Astrocyte of the cerebellum (primary cell): ENCODE data around the gene CBL.
"Not testable (repeated sequence)": the region's sequence is repeated elsewhere in the genome, so short reads cannot be mapped to it uniquely, and the experiment has no call there.

Experiments
- DNase-seq: peaks from one replicate; pipeline ENCODE4 v3.0.0-alpha.2; 2011; ENCODE audit warnings: low read depth
- H3K4me3 ChIP-seq: 2 replicates; pipeline ENCODE4 v1.5.1; 2011; ENCODE audit warnings: mild to moderate bottlenecking, low read depth, low read length, moderate library complexity
- in situ Hi-C: cut with HindIII; loops from 2 replicates; pipeline ENCODE4 v1.10.0; 2017; ENCODE audit warnings: low sequenced_read_pairs
- TF ChIP-seq, protein P1 (sequence below): IDR thresholded peaks from 2 replicates; pipeline ENCODE4 v1.5.1; 2012; ENCODE audit warnings: low read length, low read depth, moderate library complexity, mild to moderate bottlenecking; ENCODE audit errors: missing control alignments

CBL gene

GRCh38 chr11:119175493-119176077 is 30.6 kb upstream of the CBL start:
- TF ChIP-seq, protein P1, sequence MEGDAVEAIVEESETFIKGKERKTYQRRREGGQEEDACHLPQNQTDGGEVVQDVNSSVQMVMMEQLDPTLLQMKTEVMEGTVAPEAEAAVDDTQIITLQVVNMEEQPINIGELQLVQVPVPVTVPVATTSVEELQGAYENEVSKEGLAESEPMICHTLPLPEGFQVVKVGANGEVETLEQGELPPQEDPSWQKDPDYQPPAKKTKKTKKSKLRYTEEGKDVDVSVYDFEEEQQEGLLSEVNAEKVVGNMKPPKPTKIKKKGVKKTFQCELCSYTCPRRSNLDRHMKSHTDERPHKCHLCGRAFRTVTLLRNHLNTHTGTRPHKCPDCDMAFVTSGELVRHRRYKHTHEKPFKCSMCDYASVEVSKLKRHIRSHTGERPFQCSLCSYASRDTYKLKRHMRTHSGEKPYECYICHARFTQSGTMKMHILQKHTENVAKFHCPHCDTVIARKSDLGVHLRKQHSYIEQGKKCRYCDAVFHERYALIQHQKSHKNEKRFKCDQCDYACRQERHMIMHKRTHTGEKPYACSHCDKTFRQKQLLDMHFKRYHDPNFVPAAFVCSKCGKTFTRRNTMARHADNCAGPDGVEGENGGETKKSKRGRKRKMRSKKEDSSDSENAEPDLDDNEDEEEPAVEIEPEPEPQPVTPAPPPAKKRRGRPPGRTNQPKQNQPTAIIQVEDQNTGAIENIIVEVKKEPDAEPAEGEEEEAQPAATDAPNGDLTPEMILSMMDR = no peak
- in situ Hi-C loops = no loop called here
- H3K4me3 ChIP-seq = no peak overlapping the region
- DNase-seq = no peak

- no peak for DNase-seq
- TF ChIP-seq, protein P1 = no peak
- in situ Hi-C loops = no loop called here
- no peak overlapping the region for H3K4me3 ChIP-seq
Observed at GRCh38 chr11:119178166-119178680, 27.9 kb upstream of the CBL start.

DNA sequence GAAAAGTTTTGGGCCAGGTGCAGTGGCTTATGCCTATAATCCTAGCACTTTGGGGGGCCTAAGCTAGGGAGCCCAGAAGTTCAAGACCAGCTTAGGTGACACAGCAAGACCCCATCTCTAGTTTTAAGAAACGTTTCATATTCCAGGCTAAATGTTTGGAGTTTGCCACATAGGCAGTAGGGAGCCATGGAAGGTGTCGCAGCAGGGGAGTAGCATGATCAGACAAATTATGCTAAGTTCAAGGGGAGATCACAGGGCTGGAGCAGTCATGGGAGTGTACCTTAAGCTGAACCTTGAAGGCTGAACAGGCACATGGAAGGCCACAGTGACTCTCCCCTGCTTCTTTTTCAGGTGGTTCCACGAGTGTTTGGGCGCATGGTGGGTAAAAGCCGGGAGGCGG is 26.8 kb upstream of the CBL start:
- no peak for DNase-seq
- in situ Hi-C loops = no loop called here
- no peak overlapping the region for H3K4me3 ChIP-seq
- TF ChIP-seq, protein P1 = no peak

DNA sequence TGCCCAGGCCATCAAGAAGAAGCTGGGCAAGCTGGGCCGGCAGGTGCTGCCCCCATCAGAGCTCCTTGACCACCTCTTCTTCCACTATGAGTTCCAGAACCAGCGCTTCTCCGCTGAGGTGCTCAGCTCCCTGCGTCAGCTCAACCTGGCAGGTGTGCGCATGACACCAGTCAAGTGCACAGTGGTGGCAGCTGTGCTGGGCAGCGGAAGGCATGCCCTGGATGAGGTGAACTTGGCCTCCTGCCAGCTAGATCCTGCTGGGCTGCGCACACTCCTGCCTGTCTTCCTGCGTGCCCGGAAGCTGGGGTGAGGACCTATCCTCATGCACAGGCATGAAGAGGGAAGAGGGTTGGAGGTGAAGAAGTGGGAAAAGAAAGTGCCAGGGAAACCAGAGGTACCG is 26.2 kb upstream of the CBL start:
- in situ Hi-C loops = no loop called here
- TF ChIP-seq, protein P1 = no peak
- no peak for DNase-seq
- H3K4me3 ChIP-seq = no peak overlapping the region

GRCh38 chr11:119180729-119181676 is 25.1 kb upstream of the CBL start:
- in situ Hi-C loops = no loop called here
- H3K4me3 ChIP-seq = no peak overlapping the region
- no peak for DNase-seq
- TF ChIP-seq, protein P1 = no peak

DNA sequence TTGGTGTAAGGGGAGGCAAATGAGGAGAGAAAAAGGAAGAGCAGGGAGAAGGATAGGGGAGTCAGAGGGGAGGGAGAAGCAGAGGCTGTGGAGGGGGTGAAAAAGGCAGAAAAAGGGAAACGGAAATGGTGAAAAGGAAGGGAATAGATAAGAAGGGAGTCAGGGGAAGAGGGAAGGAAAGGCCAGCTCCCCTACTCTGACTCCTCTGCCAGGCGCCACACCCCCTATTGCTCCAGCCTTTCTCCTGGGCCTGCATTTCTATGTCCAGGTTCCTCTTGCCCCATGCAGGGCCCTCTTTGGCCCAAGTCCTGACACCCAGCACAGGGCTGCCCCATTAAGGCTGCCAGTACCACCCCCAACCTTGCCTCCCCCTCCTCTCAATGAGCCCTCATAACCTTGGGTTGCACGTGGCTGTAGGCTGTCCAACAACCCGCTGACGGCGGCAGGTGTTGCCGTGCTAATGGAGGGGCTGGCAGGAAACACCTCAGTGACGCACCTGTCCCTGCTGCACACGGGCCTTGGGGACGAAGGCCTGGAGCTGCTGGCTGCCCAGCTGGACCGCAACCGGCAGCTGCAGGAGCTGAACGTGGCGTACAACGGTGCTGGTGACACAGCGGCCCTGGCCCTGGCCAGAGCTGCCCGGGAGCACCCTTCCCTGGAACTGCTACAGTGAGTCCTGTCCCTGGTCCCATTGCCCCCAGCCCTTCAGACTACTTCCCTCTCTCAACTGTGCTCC is 24.3 kb upstream of the CBL start:
- H3K4me3 ChIP-seq = no peak overlapping the region
- TF ChIP-seq, protein P1 = no peak
- in situ Hi-C loops = no loop called here
- DNase-seq = no peak

DNA sequence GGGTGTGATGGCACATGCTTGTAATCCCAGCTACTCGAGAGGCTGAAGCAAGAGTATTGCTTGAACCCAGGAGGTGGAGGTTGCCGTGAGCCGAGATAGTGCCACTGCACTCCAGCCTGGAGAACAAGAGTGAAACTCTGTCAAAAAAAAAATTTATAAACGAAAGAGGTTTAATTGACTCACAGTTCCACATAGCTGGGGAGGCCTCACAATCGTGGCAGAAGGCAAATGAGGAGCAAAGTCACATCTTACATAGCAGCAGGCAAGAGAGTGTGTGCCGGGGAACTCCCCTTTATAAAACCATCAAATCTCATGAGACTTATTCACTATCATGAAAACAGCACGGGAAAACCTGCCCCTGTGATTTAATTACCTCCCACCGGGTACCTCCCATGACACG is 21.7 kb upstream of the CBL start:
- H3K4me3 ChIP-seq, DNase-seq, in situ Hi-C loops: not testable (repeated sequence)
